ENCODE measurements around the gene GTF3C2. TPM values are rescaled to one million over a fixed set of nuclear protein-coding genes. Genes with fewer than 3 reads are reported as not detected.

Gene GTF3C2
- total and polyA plus RNA-seq, 9 of the 15 experiments (the other 6 are each of a cell fraction or from before 2014, with no cell fraction given) = 35.5 to 96.8 (median 53.0) TPM

DNA sequence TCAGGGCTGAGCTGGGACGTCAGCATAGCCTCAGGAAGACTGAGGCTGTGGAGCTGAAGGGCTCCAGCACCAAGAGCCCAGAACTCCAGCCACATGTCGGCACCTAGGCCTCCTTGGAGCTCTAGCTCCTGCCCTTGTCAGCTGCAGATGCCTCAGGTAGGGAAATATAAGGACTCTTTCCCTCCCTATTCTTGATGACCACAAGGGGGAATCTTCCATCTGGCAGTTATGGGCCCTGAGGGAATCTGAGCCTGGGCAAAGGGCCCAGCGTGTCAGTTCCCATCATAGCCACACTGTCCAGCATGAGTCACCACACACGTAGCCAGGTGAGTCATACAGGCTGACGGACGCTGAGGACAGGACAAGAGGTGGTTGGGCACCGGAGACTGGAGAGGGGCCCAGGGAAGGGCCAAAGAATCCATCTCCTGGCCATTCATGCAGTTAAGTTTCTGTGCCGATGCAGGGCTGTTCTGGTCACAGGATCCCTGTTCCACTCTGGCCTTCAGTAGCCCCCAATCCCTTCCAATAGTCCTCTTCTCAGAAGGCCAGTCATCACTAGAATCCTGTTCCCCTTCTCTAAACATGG is 35.5 kb downstream of the GTF3C2 start (continued):
- TF ChIP-seq, protein P1, sequence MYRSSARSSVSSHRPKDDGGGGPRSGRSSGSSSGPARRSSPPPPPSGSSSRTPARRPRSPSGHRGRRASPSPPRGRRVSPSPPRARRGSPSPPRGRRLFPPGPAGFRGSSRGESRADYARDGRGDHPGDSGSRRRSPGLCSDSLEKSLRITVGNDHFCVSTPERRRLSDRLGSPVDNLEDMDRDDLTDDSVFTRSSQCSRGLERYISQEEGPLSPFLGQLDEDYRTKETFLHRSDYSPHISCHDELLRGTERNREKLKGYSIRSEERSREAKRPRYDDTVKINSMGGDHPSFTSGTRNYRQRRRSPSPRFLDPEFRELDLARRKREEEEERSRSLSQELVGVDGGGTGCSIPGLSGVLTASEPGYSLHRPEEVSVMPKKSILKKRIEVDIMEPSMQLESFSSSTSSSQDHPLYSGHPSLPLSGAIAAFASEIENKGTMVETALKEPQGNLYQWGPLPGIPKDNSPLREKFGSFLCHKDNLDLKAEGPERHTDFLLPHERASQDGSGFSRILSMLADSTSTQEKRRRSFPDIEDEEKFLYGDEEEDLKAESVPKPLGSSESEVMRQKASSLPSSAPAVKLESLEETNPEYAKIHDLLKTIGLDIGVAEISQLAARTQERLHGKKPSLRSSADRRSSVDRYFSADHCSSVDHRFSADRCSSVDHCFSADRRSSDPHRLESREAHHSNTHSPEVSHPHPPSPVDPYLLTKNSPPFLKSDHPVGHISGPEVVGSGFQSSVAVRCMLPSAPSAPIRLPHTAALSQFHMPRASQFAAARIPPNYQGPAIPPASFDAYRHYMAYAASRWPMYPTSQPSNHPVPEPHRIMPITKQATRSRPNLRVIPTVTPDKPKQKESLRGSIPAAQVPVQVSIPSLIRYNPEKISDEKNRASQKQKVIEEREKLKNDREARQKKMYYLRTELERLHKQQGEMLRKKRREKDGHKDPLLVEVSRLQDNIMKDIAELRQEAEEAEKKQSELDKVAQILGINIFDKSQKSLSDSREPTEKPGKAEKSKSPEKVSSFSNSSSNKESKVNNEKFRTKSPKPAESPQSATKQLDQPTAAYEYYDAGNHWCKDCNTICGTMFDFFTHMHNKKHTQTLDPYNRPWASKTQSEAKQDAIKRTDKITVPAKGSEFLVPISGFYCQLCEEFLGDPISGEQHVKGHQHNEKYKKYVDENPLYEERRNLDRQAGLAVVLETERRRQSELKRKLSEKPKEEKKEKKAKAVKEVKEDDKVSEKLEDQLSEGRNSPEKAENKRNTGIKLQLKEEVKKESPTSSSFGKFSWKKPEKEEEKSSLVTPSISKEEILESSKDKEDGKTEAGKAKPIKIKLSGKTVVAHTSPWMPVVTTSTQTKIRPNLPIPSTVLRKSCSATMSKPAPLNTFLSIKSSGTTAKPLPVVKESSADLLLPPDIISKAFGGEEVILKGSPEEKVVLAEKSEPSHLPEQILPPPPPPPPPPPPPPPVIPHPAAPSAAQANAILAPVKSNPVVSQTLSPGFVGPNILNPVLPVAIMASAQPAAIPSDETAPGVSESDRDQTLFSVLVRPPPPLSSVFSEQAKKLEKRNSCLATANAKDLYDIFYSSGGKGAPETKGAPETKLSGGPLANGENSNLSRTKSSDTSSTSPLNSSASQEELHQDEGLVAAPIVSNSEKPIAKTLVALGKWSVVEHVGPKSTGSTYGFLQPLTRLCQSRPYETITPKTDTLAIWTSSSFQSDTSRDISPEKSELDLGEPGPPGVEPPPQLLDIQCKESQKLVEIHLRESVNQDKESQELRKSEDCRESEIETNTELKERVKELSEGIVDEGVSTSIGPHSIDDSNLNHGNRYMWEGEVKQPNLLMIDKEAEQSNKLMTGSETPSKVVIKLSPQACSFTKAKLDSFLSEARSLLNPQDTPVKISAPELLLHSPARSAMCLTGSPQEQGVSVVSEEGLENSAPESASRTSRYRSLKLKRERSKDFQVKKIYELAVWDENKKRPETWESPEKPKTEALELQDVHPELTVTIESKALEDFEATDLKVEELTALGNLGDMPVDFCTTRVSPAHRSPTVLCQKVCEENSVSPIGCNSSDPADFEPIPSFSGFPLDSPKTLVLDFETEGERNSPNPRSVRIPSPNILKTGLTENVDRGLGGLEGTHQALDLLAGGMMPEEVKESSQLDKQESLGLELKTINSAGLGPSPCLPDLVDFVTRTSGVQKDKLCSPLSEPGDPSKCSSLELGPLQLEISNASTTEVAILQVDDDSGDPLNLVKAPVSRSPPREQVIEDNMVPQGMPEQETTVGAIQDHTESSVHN (IDR thresholded peaks at IDR 0.05; ENCODE audit: borderline replicate concordance in 1 of 2, low read depth in 1 of 2) = peak in 1 of 2 experiments; percentile 82; a peak in 2 of 4 replicates
- TF ChIP-seq, protein P2, sequence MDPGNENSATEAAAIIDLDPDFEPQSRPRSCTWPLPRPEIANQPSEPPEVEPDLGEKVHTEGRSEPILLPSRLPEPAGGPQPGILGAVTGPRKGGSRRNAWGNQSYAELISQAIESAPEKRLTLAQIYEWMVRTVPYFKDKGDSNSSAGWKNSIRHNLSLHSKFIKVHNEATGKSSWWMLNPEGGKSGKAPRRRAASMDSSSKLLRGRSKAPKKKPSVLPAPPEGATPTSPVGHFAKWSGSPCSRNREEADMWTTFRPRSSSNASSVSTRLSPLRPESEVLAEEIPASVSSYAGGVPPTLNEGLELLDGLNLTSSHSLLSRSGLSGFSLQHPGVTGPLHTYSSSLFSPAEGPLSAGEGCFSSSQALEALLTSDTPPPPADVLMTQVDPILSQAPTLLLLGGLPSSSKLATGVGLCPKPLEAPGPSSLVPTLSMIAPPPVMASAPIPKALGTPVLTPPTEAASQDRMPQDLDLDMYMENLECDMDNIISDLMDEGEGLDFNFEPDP (CRISPR knock-in tag; IDR thresholded peaks at IDR 0.05) = no peak
- peak; percentile 100 for TF ChIP-seq JUN (IDR thresholded peaks at IDR 0.05; ENCODE audit: borderline replicate concordance, low read depth, low read length)
- no peak for TF ChIP-seq JUN (CRISPR knock-in tag; IDR thresholded peaks at IDR 0.05; ENCODE audit: borderline replicate concordance)
- TF ChIP-seq, protein P3, sequence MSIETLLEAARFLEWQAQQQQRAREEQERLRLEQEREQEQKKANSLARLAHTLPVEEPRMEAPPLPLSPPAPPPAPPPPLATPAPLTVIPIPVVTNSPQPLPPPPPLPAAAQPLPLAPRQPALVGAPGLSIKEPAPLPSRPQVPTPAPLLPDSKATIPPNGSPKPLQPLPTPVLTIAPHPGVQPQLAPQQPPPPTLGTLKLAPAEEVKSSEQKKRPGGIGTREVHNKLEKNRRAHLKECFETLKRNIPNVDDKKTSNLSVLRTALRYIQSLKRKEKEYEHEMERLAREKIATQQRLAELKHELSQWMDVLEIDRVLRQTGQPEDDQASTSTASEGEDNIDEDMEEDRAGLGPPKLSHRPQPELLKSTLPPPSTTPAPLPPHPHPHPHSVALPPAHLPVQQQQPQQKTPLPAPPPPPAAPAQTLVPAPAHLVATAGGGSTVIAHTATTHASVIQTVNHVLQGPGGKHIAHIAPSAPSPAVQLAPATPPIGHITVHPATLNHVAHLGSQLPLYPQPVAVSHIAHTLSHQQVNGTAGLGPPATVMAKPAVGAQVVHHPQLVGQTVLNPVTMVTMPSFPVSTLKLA (conservative IDR thresholded peaks at IDR 0.05) = peak in 1 of 2 experiments; percentile 61; a peak in 1 of 4 replicates
- TF ChIP-seq TOE1 (IDR thresholded peaks at IDR 0.05; ENCODE audit: borderline replicate concordance) = no peak; the same call in 1 of the 2 replicates
- no peak for TF ChIP-seq TOE1 (CRISPR knock-in tag; IDR thresholded peaks at IDR 0.05; ENCODE audit: borderline replicate concordance, low read depth)
- TF ChIP-seq STAT5B (CRISPR knock-in tag; IDR thresholded peaks at IDR 0.05) = no peak
- TF ChIP-seq, protein P4, sequence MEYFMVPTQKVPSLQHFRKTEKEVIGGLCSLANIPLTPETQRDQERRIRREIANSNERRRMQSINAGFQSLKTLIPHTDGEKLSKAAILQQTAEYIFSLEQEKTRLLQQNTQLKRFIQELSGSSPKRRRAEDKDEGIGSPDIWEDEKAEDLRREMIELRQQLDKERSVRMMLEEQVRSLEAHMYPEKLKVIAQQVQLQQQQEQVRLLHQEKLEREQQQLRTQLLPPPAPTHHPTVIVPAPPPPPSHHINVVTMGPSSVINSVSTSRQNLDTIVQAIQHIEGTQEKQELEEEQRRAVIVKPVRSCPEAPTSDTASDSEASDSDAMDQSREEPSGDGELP (CRISPR knock-in tag; IDR thresholded peaks at IDR 0.05; ENCODE audit: borderline replicate concordance) = peak; percentile 86
- TF ChIP-seq, protein P5, sequence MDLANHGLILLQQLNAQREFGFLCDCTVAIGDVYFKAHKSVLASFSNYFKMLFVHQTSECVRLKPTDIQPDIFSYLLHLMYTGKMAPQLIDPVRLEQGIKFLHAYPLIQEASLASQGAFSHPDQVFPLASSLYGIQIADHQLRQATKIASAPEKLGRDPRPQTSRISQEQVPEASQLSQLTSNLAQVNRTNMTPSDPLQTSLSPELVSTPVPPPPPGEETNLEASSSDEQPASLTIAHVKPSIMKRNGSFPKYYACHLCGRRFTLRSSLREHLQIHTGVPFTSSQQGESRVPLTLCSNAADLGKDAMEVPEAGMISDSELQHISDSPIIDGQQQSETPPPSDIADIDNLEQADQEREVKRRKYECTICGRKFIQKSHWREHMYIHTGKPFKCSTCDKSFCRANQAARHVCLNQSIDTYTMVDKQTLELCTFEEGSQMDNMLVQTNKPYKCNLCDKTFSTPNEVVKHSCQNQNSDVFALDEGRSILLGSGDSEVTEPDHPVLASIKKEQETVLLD (IDR thresholded peaks at IDR 0.05) = no peak
